Measurements from ENCODE around the gene NHLH1. TPM values are rescaled to one million over a fixed set of nuclear protein-coding genes. Genes with fewer than 3 reads are reported as not detected.
A peak's percentile ranks its signal among the peaks of the same experiment; 100 is the strongest.

The NHLH1 gene
- total and polyA plus RNA-seq, 2 of the 13 experiments (the other 11 are each of a cell fraction or from before 2014, with no cell fraction given): 0.11 to 0.57 TPM

GRCh38 chr1:160342953-160343869 lies 23.7 kb upstream of the NHLH1 start, which contains the start of the genes COPA and NCSTN:
TSS of gene COPA (minus strand) at chr1:160343250. CDS start at chr1:160343170, 80 bp downstream.
TSS of gene NCSTN (plus strand) at chr1:160343383. CDS start at chr1:160343397, 14 bp downstream.
- Histone ChIP-seq H3K27me3 (ENCODE audit: control insufficient read depth in 1 of 2, insufficient read depth in 2 of 2, low read length in 2 of 2) (peaks cover 0 to 4% of the 10 kb centered on the region in 2 experiments; a peak in 1 of 5 replicates), H3K9ac (ENCODE audit: insufficient read depth, low read depth, low read length) (peak within 1 kb of the TSS; percentile 99), H2AFZ (ENCODE audit: low read length) (no peak within 1 kb of the TSS), H3K4me1 (ENCODE audit: insufficient read depth, low read length) (peaks cover 43% of the 10 kb centered on the region), H3K4me3 (replicated peaks in 1 of 3; ENCODE audit: insufficient read depth in 1 of 3, low read depth in 2 of 3, low read length in 3 of 3) (peak within 1 kb of the TSS; percentile 81 to 98 (median 98)), H4K20me1 (ENCODE audit: insufficient read depth, low read length) (peaks cover 30% of the 10 kb centered on the region), H3K27ac (ENCODE audit: extremely low read length, insufficient read depth, low read length) (peak within 1 kb of the TSS; percentile 83), H3K36me3 (replicated peaks in 1 of 2; ENCODE audit: control insufficient read depth in 1 of 2, insufficient read depth in 2 of 2, low read length in 2 of 2) (peaks cover 11 to 40% of the 10 kb centered on the region in 2 experiments), H3K9me3 (ENCODE audit: low read length) (no peaks in the 10 kb centered on the region), H3K79me2 (ENCODE audit: insufficient read depth, low read length) (peaks cover 68% of the 10 kb centered on the region), H3K4me2 (ENCODE audit: low read depth, low read length) (peak within 1 kb of the TSS; percentile 84)
- ChIA-PET POLR2A (interaction anchor here (0.9 kb wide), 1 partner anchor 12 kb away, joined by 4 read pairs; no protein-coding TSS in a partner anchor), CTCF (ENCODE audit: low intra/inter-chr PET ratio, low total read pairs) (no interaction called here)
- in situ Hi-C loops (cut with HindIII; ENCODE audit: extremely low pct_ligation_motif_present, low pct_unique_long_range_greater_than_20kb) (no loop called here), intact Hi-C loops (cut with micrococcal nuclease; ENCODE audit: unreplicated experiment) (no loop called here)
- peak; percentile 99 for ATAC-seq
- peak; percentile 93 for DNase-seq (ENCODE audit: low spot score)
- FAIRE-seq: peak; percentile 32
- WGBS (ENCODE audit: low lambda C conversion rate): 1% methylated on average over 47 of the region's 58 CpGs
- no TSS peak for BruUV-seq (replicated peaks)
- TF ChIP-seq CREM (IDR thresholded peaks at IDR 0.05): peak; percentile 88
- TF ChIP-seq CREM (CRISPR knock-in tag; IDR thresholded peaks at IDR 0.05): no peak
- TF ChIP-seq ZNF264 (CRISPR knock-in tag; IDR thresholded peaks at IDR 0.05): no peak
- no peak for TF ChIP-seq SAFB2 (CRISPR knock-in tag; IDR thresholded peaks at IDR 0.05; ENCODE audit: borderline replicate concordance, low read depth)
- peak; percentile 34 for TF ChIP-seq CBX1 (IDR thresholded peaks at IDR 0.05; ENCODE audit: low read depth)
- TF ChIP-seq DPF2 (CRISPR knock-in tag; IDR thresholded peaks at IDR 0.05; ENCODE audit: borderline replicate concordance, low read depth): 0 out of 2 replicates have a peak, but pooled peaks have one; percentile 13
- TF ChIP-seq ZSCAN20 (CRISPR knock-in tag; IDR thresholded peaks at IDR 0.05; ENCODE audit: borderline replicate concordance): no peak
- peak; percentile 95 for TF ChIP-seq KMT2B (CRISPR knock-in tag; IDR thresholded peaks at IDR 0.05)
- TF ChIP-seq SMYD3 (CRISPR knock-in tag; IDR thresholded peaks at IDR 0.05): no peak
- peak; percentile 40; the same call in 1 of the 2 replicates for TF ChIP-seq NFYC (CRISPR knock-in tag; IDR thresholded peaks at IDR 0.05)
- no peak for TF ChIP-seq EHMT2 (IDR thresholded peaks at IDR 0.05; ENCODE audit: borderline replicate concordance, low read depth, low read length)
- TF ChIP-seq RELA (CRISPR knock-in tag; IDR thresholded peaks at IDR 0.05): 0 out of 2 replicates have a peak, but pooled peaks have one; percentile 66
- no peak for TF ChIP-seq ELK4 (CRISPR knock-in tag; IDR thresholded peaks at IDR 0.05; ENCODE audit: borderline replicate concordance)
- TF ChIP-seq ZNF605 (CRISPR knock-in tag; IDR thresholded peaks at IDR 0.05): peak; percentile 86; the same call in 1 of the 2 replicates
- TF ChIP-seq ZNF776 (CRISPR knock-in tag; IDR thresholded peaks at IDR 0.05): peak; percentile 74; the same call in 1 of the 2 replicates
- TF ChIP-seq REST (IDR thresholded peaks at IDR 0.05; ENCODE audit: borderline replicate concordance in 1 of 2, low read depth in 1 of 2, low read length in 2 of 2): peak in 1 of 2 experiments; percentile 45; a peak in 1 of 4 replicates
- peak; percentile 88 for TF ChIP-seq RBM39 (IDR thresholded peaks at IDR 0.05; ENCODE audit: low read depth, low read length, poor library complexity, severe bottlenecking)
- peak; percentile 76; the same call in 1 of the 2 replicates for TF ChIP-seq ZSCAN25 (CRISPR knock-in tag; IDR thresholded peaks at IDR 0.05)
- TF ChIP-seq ZNF850 (CRISPR knock-in tag; conservative IDR thresholded peaks at IDR 0.05): no peak
- TF ChIP-seq MYNN (CRISPR knock-in tag; IDR thresholded peaks at IDR 0.05; ENCODE audit: low read depth): peak; percentile 66; the same call in 1 of the 2 replicates
